Measurements from ENCODE around the gene ALDH18A1.

DNA sequence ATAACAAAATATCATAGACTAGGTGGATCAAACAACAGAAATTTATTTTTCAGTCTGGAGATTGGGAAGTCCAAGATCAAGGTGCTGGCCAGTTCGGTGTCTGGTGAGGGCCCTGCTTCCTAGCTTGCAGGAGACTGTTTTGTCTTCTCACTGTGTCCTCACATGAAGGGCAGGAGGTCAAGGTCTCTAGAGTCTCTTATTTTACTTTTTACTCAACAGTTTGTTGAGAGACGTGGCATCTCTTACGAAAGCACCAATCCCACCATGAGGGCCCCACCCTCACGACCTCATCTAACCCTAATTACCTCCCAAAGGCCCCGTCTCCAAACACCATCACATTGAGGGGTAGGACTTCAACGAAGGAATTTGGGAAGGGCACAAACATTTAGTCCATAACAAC lies 54.1 kb downstream of the ALDH18A1 start:
- TF ChIP-seq EP300 (IDR thresholded peaks at IDR 0.05; ENCODE audit: borderline replicate concordance in 1 of 2, low read depth in 2 of 2, low read length in 2 of 2) (no peak), TCF12 (IDR thresholded peaks at IDR 0.05; ENCODE audit: low read depth, low read length) (no peak), POLR2A (IDR thresholded peaks at IDR 0.05; ENCODE audit: control extremely low read depth in 1 of 2, low read depth in 2 of 2, low read length in 2 of 2) (no peak), MAX (IDR thresholded peaks at IDR 0.05) (no peak), TBP (IDR thresholded peaks at IDR 0.05; ENCODE audit: low read depth, low read length) (no peak), CHD2 (IDR thresholded peaks at IDR 0.05; ENCODE audit: low read length) (no peak), HDAC2 (IDR thresholded peaks at IDR 0.05; ENCODE audit: borderline replicate concordance in 1 of 2, low read depth in 2 of 2, low read length in 2 of 2) (no peak)
- TF ChIP-seq, protein P1, sequence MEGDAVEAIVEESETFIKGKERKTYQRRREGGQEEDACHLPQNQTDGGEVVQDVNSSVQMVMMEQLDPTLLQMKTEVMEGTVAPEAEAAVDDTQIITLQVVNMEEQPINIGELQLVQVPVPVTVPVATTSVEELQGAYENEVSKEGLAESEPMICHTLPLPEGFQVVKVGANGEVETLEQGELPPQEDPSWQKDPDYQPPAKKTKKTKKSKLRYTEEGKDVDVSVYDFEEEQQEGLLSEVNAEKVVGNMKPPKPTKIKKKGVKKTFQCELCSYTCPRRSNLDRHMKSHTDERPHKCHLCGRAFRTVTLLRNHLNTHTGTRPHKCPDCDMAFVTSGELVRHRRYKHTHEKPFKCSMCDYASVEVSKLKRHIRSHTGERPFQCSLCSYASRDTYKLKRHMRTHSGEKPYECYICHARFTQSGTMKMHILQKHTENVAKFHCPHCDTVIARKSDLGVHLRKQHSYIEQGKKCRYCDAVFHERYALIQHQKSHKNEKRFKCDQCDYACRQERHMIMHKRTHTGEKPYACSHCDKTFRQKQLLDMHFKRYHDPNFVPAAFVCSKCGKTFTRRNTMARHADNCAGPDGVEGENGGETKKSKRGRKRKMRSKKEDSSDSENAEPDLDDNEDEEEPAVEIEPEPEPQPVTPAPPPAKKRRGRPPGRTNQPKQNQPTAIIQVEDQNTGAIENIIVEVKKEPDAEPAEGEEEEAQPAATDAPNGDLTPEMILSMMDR (IDR thresholded peaks at IDR 0.05; ENCODE audit: control extremely low read depth in 1 of 3, insufficient read depth in 1 of 3, low read depth in 1 of 3, low read length in 3 of 3) = no peak

Measured in H1 (cell line).